ENCODE results near the gene RAB3B.
A peak's percentile ranks its signal among the peaks of the same experiment; 100 is the strongest.

RAB3B gene

GRCh38 chr1:51926171-51926812, 64.2 kb downstream of the RAB3B start:
- peak in 1 of 2 experiments; percentile 3 for DNase-seq (ENCODE audit: low read depth in 1 of 2, low spot score in 1 of 2)
- TF ChIP-seq, protein P1, sequence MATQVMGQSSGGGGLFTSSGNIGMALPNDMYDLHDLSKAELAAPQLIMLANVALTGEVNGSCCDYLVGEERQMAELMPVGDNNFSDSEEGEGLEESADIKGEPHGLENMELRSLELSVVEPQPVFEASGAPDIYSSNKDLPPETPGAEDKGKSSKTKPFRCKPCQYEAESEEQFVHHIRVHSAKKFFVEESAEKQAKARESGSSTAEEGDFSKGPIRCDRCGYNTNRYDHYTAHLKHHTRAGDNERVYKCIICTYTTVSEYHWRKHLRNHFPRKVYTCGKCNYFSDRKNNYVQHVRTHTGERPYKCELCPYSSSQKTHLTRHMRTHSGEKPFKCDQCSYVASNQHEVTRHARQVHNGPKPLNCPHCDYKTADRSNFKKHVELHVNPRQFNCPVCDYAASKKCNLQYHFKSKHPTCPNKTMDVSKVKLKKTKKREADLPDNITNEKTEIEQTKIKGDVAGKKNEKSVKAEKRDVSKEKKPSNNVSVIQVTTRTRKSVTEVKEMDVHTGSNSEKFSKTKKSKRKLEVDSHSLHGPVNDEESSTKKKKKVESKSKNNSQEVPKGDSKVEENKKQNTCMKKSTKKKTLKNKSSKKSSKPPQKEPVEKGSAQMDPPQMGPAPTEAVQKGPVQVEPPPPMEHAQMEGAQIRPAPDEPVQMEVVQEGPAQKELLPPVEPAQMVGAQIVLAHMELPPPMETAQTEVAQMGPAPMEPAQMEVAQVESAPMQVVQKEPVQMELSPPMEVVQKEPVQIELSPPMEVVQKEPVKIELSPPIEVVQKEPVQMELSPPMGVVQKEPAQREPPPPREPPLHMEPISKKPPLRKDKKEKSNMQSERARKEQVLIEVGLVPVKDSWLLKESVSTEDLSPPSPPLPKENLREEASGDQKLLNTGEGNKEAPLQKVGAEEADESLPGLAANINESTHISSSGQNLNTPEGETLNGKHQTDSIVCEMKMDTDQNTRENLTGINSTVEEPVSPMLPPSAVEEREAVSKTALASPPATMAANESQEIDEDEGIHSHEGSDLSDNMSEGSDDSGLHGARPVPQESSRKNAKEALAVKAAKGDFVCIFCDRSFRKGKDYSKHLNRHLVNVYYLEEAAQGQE (IDR thresholded peaks at IDR 0.05; ENCODE audit: insufficient replicate concordance, low read depth): no peak
- TF ChIP-seq GABPA (IDR thresholded peaks at IDR 0.05; ENCODE audit: low read depth) (no peak), POLR2AphosphoS5 (IDR thresholded peaks at IDR 0.05; ENCODE audit: low read depth) (no peak), SPI1 (IDR thresholded peaks at IDR 0.05; ENCODE audit: borderline replicate concordance, low read depth) (no peak)
- TF ChIP-seq, protein P2, sequence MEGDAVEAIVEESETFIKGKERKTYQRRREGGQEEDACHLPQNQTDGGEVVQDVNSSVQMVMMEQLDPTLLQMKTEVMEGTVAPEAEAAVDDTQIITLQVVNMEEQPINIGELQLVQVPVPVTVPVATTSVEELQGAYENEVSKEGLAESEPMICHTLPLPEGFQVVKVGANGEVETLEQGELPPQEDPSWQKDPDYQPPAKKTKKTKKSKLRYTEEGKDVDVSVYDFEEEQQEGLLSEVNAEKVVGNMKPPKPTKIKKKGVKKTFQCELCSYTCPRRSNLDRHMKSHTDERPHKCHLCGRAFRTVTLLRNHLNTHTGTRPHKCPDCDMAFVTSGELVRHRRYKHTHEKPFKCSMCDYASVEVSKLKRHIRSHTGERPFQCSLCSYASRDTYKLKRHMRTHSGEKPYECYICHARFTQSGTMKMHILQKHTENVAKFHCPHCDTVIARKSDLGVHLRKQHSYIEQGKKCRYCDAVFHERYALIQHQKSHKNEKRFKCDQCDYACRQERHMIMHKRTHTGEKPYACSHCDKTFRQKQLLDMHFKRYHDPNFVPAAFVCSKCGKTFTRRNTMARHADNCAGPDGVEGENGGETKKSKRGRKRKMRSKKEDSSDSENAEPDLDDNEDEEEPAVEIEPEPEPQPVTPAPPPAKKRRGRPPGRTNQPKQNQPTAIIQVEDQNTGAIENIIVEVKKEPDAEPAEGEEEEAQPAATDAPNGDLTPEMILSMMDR (IDR thresholded peaks at IDR 0.05; ENCODE audit: insufficient read depth, low read length): no peak

DNA sequence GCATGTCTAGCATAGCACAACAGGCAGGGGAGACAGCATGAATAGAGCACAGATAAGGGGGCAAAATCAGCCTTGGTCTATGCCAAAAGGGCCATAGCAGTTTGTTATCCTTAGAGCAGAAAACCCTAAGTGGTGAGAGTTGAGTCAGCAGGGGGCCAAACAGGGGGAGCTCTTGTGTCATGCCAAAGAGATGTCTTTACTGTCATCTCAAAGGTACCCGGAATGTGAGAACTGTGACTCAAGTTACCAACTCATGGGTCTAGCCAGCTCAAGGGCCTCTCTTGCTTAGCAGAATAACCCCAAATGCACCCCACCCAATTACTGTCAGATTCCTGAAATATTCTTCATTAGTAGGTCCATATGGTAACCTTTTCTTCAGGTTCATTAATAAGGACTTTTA, 66.0 kb downstream of the RAB3B start:
- H3K4me3 ChIP-seq (replicated peaks; ENCODE audit: insufficient read depth, low read length): no peak overlapping the region
- TF ChIP-seq GABPA (IDR thresholded peaks at IDR 0.05; ENCODE audit: low read depth): no peak
- TF ChIP-seq, protein P2 (IDR thresholded peaks at IDR 0.05; ENCODE audit: insufficient read depth, low read length): no peak
- no peak for TF ChIP-seq SPI1 (IDR thresholded peaks at IDR 0.05; ENCODE audit: borderline replicate concordance, low read depth)
- TF ChIP-seq, protein P1 (IDR thresholded peaks at IDR 0.05; ENCODE audit: insufficient replicate concordance, low read depth): no peak
- no peak for TF ChIP-seq POLR2AphosphoS5 (IDR thresholded peaks at IDR 0.05; ENCODE audit: low read depth)
- no peak overlapping the region for H3K27ac ChIP-seq (replicated peaks)
- H3K27me3 ChIP-seq (ENCODE audit: insufficient read depth, poor library complexity, severe bottlenecking): peaks cover under 1% of the 10 kb centered on the region
- no peak for DNase-seq (ENCODE audit: low read depth in 1 of 2, low spot score in 1 of 2)

More at GRCh38 chr1:51926171-51926812, 64.2 kb downstream of the RAB3B start:
- Histone ChIP-seq H3K4me3 (replicated peaks; ENCODE audit: insufficient read depth, low read length) (no peak overlapping the region), H3K27me3 (ENCODE audit: insufficient read depth, poor library complexity, severe bottlenecking) (no peaks in the 10 kb centered on the region), H3K27ac (replicated peaks) (no peak overlapping the region)

- Histone ChIP-seq H3K4me3 (replicated peaks; ENCODE audit: insufficient read depth, low read length) (no peak overlapping the region), H3K27ac (replicated peaks) (no peak overlapping the region), H3K27me3 (ENCODE audit: insufficient read depth, poor library complexity, severe bottlenecking) (peaks cover 4% of the 10 kb centered on the region)
- DNase-seq (ENCODE audit: low read depth in 1 of 2, low spot score in 1 of 2): no peak
- TF ChIP-seq, protein P2 (IDR thresholded peaks at IDR 0.05; ENCODE audit: insufficient read depth, low read length): no peak
- no peak for TF ChIP-seq GABPA (IDR thresholded peaks at IDR 0.05; ENCODE audit: low read depth)
- TF ChIP-seq SPI1 (IDR thresholded peaks at IDR 0.05; ENCODE audit: borderline replicate concordance, low read depth): no peak
- no peak for TF ChIP-seq POLR2AphosphoS5 (IDR thresholded peaks at IDR 0.05; ENCODE audit: low read depth)
- TF ChIP-seq, protein P1 (IDR thresholded peaks at IDR 0.05; ENCODE audit: insufficient replicate concordance, low read depth): no peak
These were observed 68.5 kb downstream of the RAB3B start for GRCh38 chr1:51922040-51922439.
